GM18858 (cell line): Measurements from ENCODE around the gene TLE1.
"Not testable (repeated sequence)": the region's sequence is repeated elsewhere in the genome, so short reads cannot be mapped to it uniquely, and the experiment has no call there.

ENCODE experiments used
- ATAC-seq: cut with Tn5 transposase; IDR thresholded peaks from one replicate; pipeline ENCODE4 v1.9.1; 2021; ENCODE audit not compliant: unreplicated experiment

Gene TLE1

DNA sequence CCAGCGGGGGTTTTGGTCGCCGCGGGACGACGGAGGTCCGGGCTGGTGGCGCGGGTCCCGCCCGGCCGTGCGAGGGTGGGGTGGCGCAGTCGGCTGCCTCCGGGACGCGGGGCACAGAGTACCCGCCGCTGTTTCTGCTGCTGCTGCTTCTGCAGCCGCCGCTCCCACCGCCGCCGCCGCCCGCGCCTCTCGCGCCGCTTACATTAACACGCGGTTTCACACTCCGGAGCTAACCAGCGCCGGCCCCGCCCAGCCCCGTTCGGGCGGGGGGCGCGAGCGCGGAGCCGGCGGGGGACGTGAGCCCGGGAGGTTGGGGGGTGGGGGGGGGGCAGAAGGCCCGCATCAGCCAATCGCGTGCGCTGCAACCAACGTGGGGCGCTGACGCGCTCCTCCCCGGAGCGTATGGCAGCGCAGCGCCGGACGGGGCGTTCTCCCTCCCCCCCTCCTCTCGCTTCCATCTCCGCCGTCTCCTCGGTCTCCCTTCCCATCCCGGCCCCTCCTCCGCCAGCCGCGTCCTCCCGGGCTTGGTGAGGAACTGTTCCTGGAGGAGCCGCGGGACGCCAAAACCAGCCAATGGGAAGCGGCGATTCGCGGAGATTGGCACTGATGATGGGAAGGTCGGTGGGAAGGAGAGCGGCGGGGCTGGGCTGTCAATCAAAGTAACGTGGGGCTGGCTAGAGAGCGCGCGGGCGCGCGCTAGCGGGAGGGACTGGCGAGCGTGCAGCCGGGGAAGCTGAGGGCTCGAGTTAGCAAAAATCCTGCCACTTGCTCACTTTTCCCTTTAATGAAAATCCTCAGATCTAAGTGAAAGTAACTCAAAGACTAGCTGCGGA lies at the start of gene TLE1:
TSS of gene TLE1 (minus strand) at position 205 of the 833 bp plus-strand sequence. CDS start 1,307 bp downstream, outside the sequence.
- peak; percentile 55 for ATAC-seq

GRCh38 chr9:81737871-81738507 lies 48.6 kb upstream of the TLE1 start:
- ATAC-seq = peak; percentile 48

DNA sequence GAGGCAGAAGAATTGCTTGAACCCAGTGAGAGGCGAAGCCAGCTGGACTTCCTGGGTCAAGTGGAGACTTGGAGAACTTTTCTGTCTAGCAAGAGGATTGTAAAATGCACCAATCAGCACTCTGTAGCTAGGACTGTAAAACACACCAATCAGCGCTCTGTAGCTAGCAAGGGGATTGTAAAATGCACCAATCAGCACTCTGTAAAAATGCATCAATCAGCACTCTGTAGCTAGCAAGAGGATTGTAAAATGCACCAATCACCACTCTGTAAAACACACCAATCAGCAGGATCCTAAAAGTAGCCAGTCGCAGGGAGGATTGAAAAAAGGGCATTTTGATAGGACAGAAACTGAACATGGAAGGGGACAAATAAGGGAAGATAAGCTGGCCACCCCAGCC lies 41.2 kb upstream of the TLE1 start:
- ATAC-seq = not testable (repeated sequence)

- peak; percentile 89 for ATAC-seq
Observed at GRCh38 chr9:81729135-81729534, 39.8 kb upstream of the TLE1 start.

DNA sequence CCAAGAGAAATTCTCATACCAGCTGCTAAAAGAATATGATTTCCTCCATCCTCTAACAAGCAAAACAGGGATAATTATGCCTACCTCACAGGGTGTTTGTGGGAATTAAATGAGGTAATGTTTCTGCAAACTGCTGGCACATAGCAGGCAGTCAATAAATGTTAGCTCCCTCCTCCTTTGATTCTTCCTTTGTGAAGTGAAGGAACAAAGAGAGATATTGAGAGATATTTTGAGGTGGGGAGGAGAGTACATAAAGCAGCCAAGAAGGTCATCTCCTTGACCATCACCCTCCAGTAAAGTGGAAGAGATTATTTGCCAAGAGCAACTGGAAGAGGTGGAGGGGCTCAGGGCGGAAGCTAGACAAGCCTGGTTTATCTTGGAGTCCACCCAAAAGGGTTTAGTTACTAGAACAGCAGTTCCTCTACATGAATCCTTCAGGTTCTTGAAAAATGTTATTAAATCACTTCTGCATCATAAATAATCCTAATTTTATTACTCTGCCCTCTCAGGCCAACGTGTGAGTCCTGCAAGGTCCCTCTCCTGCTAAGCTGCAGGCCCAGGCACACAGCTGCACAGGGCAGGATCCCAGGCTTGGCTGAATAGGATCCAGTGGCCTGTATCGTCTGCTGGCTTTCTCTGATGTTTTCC lies 35.0 kb upstream of the TLE1 start:
- ATAC-seq = no peak

DNA sequence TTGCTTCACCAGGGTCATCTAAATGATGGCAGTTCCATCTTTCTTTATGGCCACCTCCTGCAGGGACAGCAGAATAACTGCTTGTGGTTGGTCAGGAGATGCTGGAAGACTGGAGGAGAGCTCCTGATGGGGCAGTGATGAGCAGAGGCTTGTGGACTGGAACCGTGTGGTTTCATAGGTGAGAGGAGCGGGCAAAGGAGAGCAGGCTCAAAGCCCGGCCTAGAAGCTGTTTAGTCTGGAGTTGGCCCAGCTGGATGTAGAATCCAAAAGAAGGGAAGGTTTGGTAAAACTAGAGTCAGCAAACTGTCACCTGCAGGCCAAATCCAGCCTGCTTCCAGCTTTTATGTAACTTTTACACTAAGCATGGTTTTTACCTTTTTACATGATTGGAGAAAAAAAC lies 32.9 kb upstream of the TLE1 start:
- no peak for ATAC-seq

DNA sequence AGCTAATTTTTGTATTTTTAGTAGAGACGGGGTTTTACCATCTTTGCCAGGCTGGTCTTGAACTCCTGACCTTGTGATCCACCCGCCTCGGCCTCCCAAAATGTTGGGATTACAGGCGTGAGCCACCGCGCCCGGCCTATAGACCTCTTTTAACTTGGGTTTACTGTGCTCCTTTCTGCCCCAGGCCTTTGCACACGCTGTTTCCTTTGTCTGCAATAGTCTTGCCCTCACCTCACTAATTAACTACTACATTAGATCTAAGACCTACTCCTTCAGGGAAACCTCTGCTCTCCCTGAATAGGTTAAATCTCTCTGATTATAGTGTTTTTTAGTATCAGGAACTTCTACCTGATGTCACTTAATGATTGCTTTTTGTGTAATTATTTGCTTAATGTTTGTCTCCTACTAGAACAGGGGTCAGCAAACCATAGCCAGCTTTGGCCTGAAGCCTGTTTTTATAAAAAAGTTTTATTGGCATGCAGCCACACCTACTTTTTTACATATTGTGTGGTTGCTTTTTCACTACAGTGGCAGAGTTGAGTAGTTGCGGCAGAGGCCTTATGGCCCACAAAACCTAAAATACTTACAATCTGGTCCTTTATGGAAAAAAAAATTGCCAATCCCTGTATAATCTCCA lies 31.2 kb upstream of the TLE1 start:
- no peak for ATAC-seq

DNA sequence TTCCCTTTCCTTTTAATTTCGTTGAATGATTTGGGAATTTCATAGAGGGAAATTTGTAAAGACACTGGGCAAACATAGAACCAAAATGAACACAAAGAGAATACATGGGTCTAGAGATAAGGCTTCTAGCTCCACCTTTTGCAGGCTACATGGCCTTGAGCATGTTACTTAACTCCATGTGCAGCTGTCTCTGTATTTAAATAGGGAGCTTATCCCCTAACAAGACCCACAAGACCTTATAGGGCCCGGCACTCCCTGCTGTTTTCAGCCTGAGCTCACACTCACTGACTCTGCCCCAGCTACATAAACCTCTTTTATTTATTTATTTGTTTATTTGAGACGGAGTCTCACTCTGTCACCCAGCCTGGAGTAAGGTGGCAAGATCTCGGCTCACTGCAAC lies 30.6 kb upstream of the TLE1 start:
- ATAC-seq = no peak

GRCh38 chr9:81718244-81718643 lies 28.9 kb upstream of the TLE1 start:
- no peak for ATAC-seq

GRCh38 chr9:81717747-81718077 lies 28.4 kb upstream of the TLE1 start:
- ATAC-seq = no peak

- no peak for ATAC-seq
Observed at GRCh38 chr9:81717061-81717746, 27.9 kb upstream of the TLE1 start.

DNA sequence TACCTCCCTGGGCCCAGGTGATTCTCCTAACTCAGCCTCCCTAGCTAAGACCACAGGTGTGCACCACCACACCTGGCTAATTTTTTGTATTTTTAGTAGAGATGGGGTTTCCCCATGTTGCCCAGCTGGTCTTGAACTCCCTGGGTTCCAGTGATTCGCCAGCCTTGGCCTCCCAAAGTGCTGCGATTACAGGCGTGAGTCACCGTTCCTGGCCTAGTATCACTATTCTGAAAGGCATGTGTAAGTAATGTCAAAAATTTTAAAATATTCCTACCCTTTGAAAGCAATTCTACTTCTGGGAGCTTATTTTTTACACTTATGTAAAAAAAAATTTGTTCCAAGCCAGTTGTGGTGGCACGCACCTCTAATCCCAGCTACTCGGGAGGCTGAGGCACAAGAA lies 27.1 kb upstream of the TLE1 start:
- no peak for ATAC-seq

DNA sequence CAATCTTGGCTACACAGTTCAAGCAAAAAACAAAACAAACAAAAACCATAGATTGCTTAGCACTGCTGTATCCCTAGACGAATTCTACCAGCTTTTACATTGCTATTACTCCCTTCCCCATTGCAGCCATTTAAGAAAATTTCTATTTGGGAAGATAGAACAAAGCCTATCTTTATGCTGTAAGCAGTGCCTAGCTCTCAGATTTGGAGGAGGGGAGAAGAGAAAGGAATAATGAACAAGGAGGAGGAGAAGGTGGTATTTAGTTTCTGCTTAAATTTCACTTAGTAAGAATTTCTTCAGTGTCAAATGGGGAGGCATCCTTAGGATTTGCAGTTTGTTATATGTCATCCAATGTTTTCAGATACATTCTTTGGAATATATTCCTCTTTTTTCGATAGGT lies 16.2 kb upstream of the TLE1 start:
- ATAC-seq = no peak

GRCh38 chr9:81694541-81694940 lies 5.2 kb upstream of the TLE1 start:
- ATAC-seq = no peak

DNA sequence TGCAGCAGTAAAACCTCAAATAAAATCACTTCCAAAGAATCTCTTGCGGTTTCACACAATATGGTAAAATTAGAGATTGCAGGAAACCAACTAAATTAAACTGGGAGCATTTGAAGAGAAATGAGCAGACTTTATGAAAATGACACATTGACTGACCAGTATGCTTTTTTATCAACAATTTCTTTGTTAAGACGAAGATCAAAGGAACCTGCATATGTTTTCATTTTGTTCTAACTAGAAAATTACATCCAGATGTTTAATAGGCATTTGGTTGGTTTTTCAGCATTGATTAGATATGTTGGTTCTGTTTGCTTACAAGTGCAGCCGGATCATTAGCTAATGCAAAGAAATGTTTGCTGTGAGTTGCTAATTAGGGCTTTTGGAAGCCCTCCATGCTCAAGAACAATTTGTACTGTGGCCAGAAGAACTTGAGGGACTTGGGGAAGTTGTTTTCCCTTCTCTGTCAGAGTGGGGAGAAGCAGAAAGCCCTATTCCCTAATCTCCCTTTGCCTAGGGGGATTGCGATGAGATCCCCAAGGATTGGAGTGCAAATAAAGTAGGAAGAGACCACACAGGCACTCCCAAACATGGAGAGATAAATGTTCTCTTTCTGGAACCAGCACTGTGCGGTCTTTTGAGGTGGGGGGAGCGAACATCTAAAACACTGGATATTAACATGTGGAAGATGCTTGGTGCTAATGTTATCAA lies 4.5 kb upstream of the TLE1 start:
- no peak for ATAC-seq

DNA sequence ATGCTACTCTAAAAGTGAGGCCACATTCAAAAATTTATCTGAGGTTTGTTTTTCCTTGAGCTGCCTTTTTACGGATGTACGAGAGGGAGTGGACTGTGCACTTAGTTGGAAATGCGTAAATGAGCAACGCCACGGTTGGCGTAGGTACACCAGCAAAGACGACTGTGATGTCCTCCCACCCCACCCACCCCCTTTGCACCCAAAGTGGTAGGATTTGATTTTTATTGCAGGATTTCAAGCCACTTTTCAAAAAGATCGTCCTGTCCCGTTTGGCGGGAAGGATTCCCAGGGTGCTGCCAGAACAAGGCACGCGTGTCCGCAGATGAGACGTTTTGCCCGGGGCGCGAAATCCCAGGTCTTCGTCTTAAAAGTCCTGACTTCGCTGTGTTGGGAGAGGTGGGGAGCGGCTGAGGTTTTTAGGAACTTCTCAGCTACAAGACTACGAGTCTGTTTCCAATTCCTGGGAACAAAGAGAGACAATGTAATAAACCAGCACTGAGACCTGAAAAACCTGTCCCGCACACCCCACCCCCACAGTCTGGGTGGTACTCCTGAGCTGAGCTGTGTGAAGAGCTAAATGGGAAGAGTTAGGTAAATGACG lies 1.0 kb upstream of the TLE1 start:
- ATAC-seq = no peak

- ATAC-seq = not testable (repeated sequence)
Observed at GRCh38 chr9:81689093-81689342, 329 bp downstream of the TLE1 start.

GRCh38 chr9:81688262-81689092 lies 870 bp downstream of the TLE1 start:
- ATAC-seq = not testable (repeated sequence)

- ATAC-seq = no peak
Observed at GRCh38 chr9:81687521-81688261, 1.7 kb downstream of the TLE1 start.
